Pancreas (tissue), 10 donors: ENCODE data around the gene MAGI1. TPM values are rescaled to one million over a fixed set of nuclear protein-coding genes. Genes with fewer than 3 reads are reported as not detected.

ENCODE experiments used
- ATAC-seq, 4 donors: fragments of 200-7000 bp; cut with Tn5 transposase; one replicate each; pipeline versions ENCODE4 v1.8.0 to v1.9.1; 2020; ENCODE audit warnings: mild to moderate bottlenecking in 4 of 4, moderate library complexity in 4 of 4
- DNase-seq, 6 donors: peaks; one replicate each; pipeline ENCODE4 v3.0.0-alpha.2; 2020
- FAIRE-seq: peaks from 2 replicates; lab custom pipeline; 2012; peaks lifted over from hg19 to GRCh38; lab: Jason Lieb, UNC
- H3K27ac ChIP-seq, 4 donors: fragments of 200-600 bp; sonication (generic); 1 replicate in 3 of 4; 2 replicates in 1 of 4; pipeline versions ENCODE4 v1.5.0 to v1.8.0; 2020
- H3K27me3 ChIP-seq, 4 donors: fragments of 200-600 bp; one replicate each; pipeline ENCODE4 v1.8.0; 2021
- H3K36me3 ChIP-seq, 3 donors: fragments of 200-600 bp; sonication (generic) in 1 of 3; one replicate each; pipeline versions ENCODE4 v1.5.0 to v1.8.0; 2020 to 2021
- H3K4me1 ChIP-seq, 3 donors: fragments of 200-600 bp; one replicate each; pipeline ENCODE4 v1.8.0; 2021
- H3K4me3 ChIP-seq, 4 donors: fragments of 200-600 bp; sonication (generic) in 2 of 4; one replicate each; pipeline versions ENCODE4 v1.5.0 to v1.8.0; 2020 to 2021
- H3K9me3 ChIP-seq, 4 donors: fragments of 200-600 bp; one replicate each; pipeline ENCODE4 v1.8.0; 2021
- CTCF ChIP-seq, 4 donors: fragments of 200-600 bp; sonication (generic) in 3 of 4; IDR thresholded peaks; one replicate each; pipeline versions ENCODE4 v1.5.0 to v1.8.0; 2021; ENCODE audit warnings: antibody characterized with exemption in 4 of 4
- WGBS, 2 donors: extraction: QIAGEN DNeasy Blood & Tissue Kit; methylation state at CpG; one replicate each; pipeline ENCODE4 v1.1.7; 2013; 5-methylcytosine and 5-hydroxymethylcytosine counted together
- intact Hi-C, 3 donors: fragments of 100-400 bp; cut with DNase I; formaldehyde crosslinking; loops; one replicate each; pipeline versions ENCODE4 v1.11.1 to v1.14.2; 2022
- polyA plus RNA-seq, 2 donors: library from polyadenylated mRNA; stranded (reverse); fragments of 200-250 nt; gene quantifications; one replicate each; pipeline ENCODE4 v1.2.3, GENCODE V29; 2013
- total RNA-seq, 6 donors: library from RNA; stranded (reverse); fragmentation: NEBNext Ultra II Directional in 4 of 6; extraction: Animal tissue kit (Norgen Biotek cat#: 25700) in 4 of 6; gene quantifications; one replicate each; pipeline versions ENCODE4 v1.2.1 to v1.2.4, GENCODE V29; 2021 to 2023
- donor health status: healthy with polysubstance abuse.
- donor health status: DM: no; HTN: no; CAD: no; lungs with moderate emphysema.
- donor health status: DM: no; HTN: no; CAD: no.
- donor health status: control.
- donor health status: control.
- donor health status: Bipolar disorder and iron deficiency.
- donor health status: DM: yes; HTN: yes; CAD: no.
- donor health status: DM: no; HTN: no; CAD: no.
- donor health status: DM: no; HTN: no; CAD: no.
- donor health status: DM: yes; HTN: yes; CAD: no.

Gene MAGI1
- total and polyA plus RNA-seq, 8 donors = 19.7 to 45.1 (median 28.0) TPM

GRCh38 chr3:65500398-65501306 lies 538.1 kb downstream of the MAGI1 start:
- H3K4me1 ChIP-seq = no peaks in the 10 kb centered on the region
- no peaks in the 10 kb centered on the region for H3K9me3 ChIP-seq
- intact Hi-C loops = no loop called here
- ATAC-seq = no peak
- no peak for FAIRE-seq
- no peaks in the 10 kb centered on the region for H3K27me3 ChIP-seq
- H3K36me3 ChIP-seq = no peaks in the 10 kb centered on the region
- TF ChIP-seq CTCF (IDR thresholded peaks at IDR 0.05) = no peak
- no peak for DNase-seq
- H3K27ac ChIP-seq = no peak overlapping the region
- no peak overlapping the region for H3K4me3 ChIP-seq
- 93 to 94% methylated on average over 6 of the region's 6 CpGs for WGBS, 2 donors

- no peak overlapping the region for H3K4me3 ChIP-seq
- no peaks in the 10 kb centered on the region for H3K36me3 ChIP-seq
- no peaks in the 10 kb centered on the region for H3K4me1 ChIP-seq
- no peak for TF ChIP-seq CTCF (IDR thresholded peaks at IDR 0.05)
- ATAC-seq (no peak), FAIRE-seq (no peak), DNase-seq (no peak)
- H3K27me3 ChIP-seq = no peaks in the 10 kb centered on the region
- H3K9me3 ChIP-seq = no peaks in the 10 kb centered on the region
- intact Hi-C loops = no loop called here
- H3K27ac ChIP-seq = no peak overlapping the region
- WGBS, 2 donors = 85 to 86% methylated on average over 8 of the region's 8 CpGs
Observed at GRCh38 chr3:65497846-65498245, 540.9 kb downstream of the MAGI1 start.

- Histone ChIP-seq H3K36me3 (no peaks in the 10 kb centered on the region), H3K27ac (no peak overlapping the region), H3K9me3 (no peaks in the 10 kb centered on the region), H3K4me1 (no peaks in the 10 kb centered on the region), H3K4me3 (no peak overlapping the region), H3K27me3 (no peaks in the 10 kb centered on the region)
- no peak for FAIRE-seq
- no peak for DNase-seq
- ATAC-seq = no peak
- no peak for TF ChIP-seq CTCF (IDR thresholded peaks at IDR 0.05)
- intact Hi-C loops = no loop called here
- 91 to 96% methylated on average over 2 of the region's 2 CpGs for WGBS, 2 donors
Observed at GRCh38 chr3:65497236-65497635, 541.5 kb downstream of the MAGI1 start.

- no peak for FAIRE-seq
- no peak overlapping the region for H3K4me3 ChIP-seq
- no peak for ATAC-seq
- no peak for DNase-seq
- H3K36me3 ChIP-seq = no peaks in the 10 kb centered on the region
- no peaks in the 10 kb centered on the region for H3K4me1 ChIP-seq
- H3K9me3 ChIP-seq = no peaks in the 10 kb centered on the region
- TF ChIP-seq CTCF (IDR thresholded peaks at IDR 0.05) = no peak
- intact Hi-C loops = no loop called here
- no peak overlapping the region for H3K27ac ChIP-seq
- no peaks in the 10 kb centered on the region for H3K27me3 ChIP-seq
- 75 to 76% methylated on average over 7 of the region's 7 CpGs for WGBS, 2 donors
Observed at GRCh38 chr3:65493938-65494337, 544.8 kb downstream of the MAGI1 start.

GRCh38 chr3:65493371-65493882 lies 545.3 kb downstream of the MAGI1 start:
- DNase-seq = no peak
- ATAC-seq = no peak
- H3K27me3 ChIP-seq = no peaks in the 10 kb centered on the region
- no peaks in the 10 kb centered on the region for H3K36me3 ChIP-seq
- no peaks in the 10 kb centered on the region for H3K9me3 ChIP-seq
- no peak for TF ChIP-seq CTCF (IDR thresholded peaks at IDR 0.05)
- H3K27ac ChIP-seq = no peak overlapping the region
- WGBS, 2 donors = 71 to 84% methylated on average over 8 of the region's 8 CpGs
- H3K4me3 ChIP-seq = no peak overlapping the region
- intact Hi-C loops = no loop called here
- H3K4me1 ChIP-seq = no peaks in the 10 kb centered on the region
- FAIRE-seq = no peak
